Lung (tissue), 13 donors: Measurements from ENCODE around the gene CIB1. TPM values are rescaled to one million over a fixed set of nuclear protein-coding genes. Genes with fewer than 3 reads are reported as not detected.

Experiments used
- ATAC-seq: fragments of 200-7000 bp; cut with Tn5 transposase; one replicate; pipeline ENCODE4 v1.9.1; 2020; ENCODE audit warnings: moderate number of reproducible peaks; ENCODE audit not compliant: insufficient read depth, low FRiP score
- DNase-seq, 3 donors: peaks; one replicate each; pipeline ENCODE4 v3.0.0-alpha.2; 2013 to 2017
- H3K27ac ChIP-seq, 2 donors: one replicate each; pipeline ENCODE4 v1.5.1; 2013; ENCODE audit warnings: mild to moderate bottlenecking in 2 of 2, moderate library complexity in 2 of 2, control low read depth in 1 of 2, inconsistent platforms in 1 of 2, low read depth in 1 of 2, low read length in 1 of 2
- H3K27me3 ChIP-seq, 3 donors: one replicate each; pipeline ENCODE4 v1.5.1; 2013; ENCODE audit warnings: low read length in 2 of 3; ENCODE audit not compliant: control insufficient read depth in 3 of 3, insufficient read depth in 3 of 3
- H3K36me3 ChIP-seq, 4 donors: one replicate each; pipeline ENCODE4 v1.5.1; 2013; ENCODE audit warnings: low read length in 4 of 4, mild to moderate bottlenecking in 1 of 4, moderate library complexity in 1 of 4; ENCODE audit not compliant: control insufficient read depth in 4 of 4, insufficient read depth in 4 of 4
- H3K4me1 ChIP-seq, 5 donors: one replicate each; pipeline ENCODE4 v1.5.1; 2013; ENCODE audit warnings: low read length in 5 of 5, mild to moderate bottlenecking in 2 of 5, moderate library complexity in 1 of 5; ENCODE audit not compliant: control insufficient read depth in 5 of 5, insufficient read depth in 5 of 5
- H3K4me3 ChIP-seq: one replicate; pipeline ENCODE4 v1.5.1; 2013; ENCODE audit warnings: mild to moderate bottlenecking, control low read depth, moderate library complexity
- H3K9ac ChIP-seq, 2 donors: one replicate each; pipeline ENCODE4 v1.5.1; 2013; ENCODE audit warnings: low read length in 2 of 2, control low read depth in 1 of 2; ENCODE audit not compliant: insufficient read depth in 1 of 2
- H3K9me3 ChIP-seq, 4 donors: one replicate each; pipeline ENCODE4 v1.5.1; 2013; ENCODE audit warnings: low read length in 3 of 4, mild to moderate bottlenecking in 1 of 4, moderate library complexity in 1 of 4; ENCODE audit not compliant: control insufficient read depth in 4 of 4, insufficient read depth in 3 of 4
- CTCF ChIP-seq: IDR thresholded peaks from 2 replicates; pipeline ENCODE4 v1.5.1; 2012; ENCODE audit warnings: mild to moderate bottlenecking; ENCODE audit errors: control extremely low read depth, extremely low read depth
- WGBS, 2 donors: extraction: QIAGEN DNeasy Blood & Tissue Kit; methylation state at CpG; one replicate each; pipeline ENCODE4 v1.1.7; 2013; 5-methylcytosine and 5-hydroxymethylcytosine counted together
- polyA plus RNA-seq, 2 donors: library from polyadenylated mRNA; stranded (reverse); fragments of 200-250 nt; gene quantifications; one replicate each; pipeline ENCODE4 v1.2.1, GENCODE V29; 2013
- small RNA-seq: library from RNA; depleted of rRNA; stranded (forward); fragments of <200 nt; gene quantifications from one replicate; pipeline ENCODE3, GENCODE V24; 2014; ENCODE audit warnings: low replicate concordance
- total RNA-seq, 2 donors: library from RNA; depleted of rRNA in 1 of 2; stranded (reverse); fragments of >200 nt in 1 of 2; gene quantifications; one replicate each; pipeline ENCODE4 v1.2.1, GENCODE V29; 2014 to 2021
- donor health status: control.
- donor health status: control.
- donor health status: Bipolar disorder and iron deficiency.
- donor health status: healthy.
- donor health status: DM: yes; HTN: yes; CAD: no.

CIB1 gene
- total and polyA plus RNA-seq, 4 donors: 38.2 to 189 (median 129) TPM

- H3K27ac ChIP-seq: no peak overlapping the region
- H3K9ac ChIP-seq: no peak overlapping the region
- 53 to 79% methylated on average over 2 of the region's 2 CpGs for WGBS, 2 donors
- no peaks in the 10 kb centered on the region for H3K27me3 ChIP-seq
- no peak for TF ChIP-seq CTCF
- no peaks in the 10 kb centered on the region for H3K9me3 ChIP-seq
- DNase-seq (no peak), ATAC-seq (no peak)
- no peak overlapping the region for H3K4me3 ChIP-seq
- H3K4me1 ChIP-seq: peaks cover 0 to 8% (median 0%) of the 10 kb centered on the region in 5 donors
- H3K36me3 ChIP-seq: no peaks in the 10 kb centered on the region
Measured at GRCh38 chr15:90181776-90182175, 52.0 kb downstream of the CIB1 start.

Small RNAs within 50 kb of the gene (small RNA-seq; reads per million reads assigned to genes)
- not detected for gene AC091167.3

Other genes with a start within 250 kb of the CIB1 start
- gene ZNF710, start 232.6 kb downstream of the CIB1 start, total RNA-seq: 10 to 100 TPM; 19.6 to 45.7 TPM
- gene ZNF710, start 232.6 kb downstream of the CIB1 start, polyA plus RNA-seq: 10 to 100 TPM; 31.5 to 49.1 TPM
- 10 to 100 TPM; 70.8 to 85.8 TPM for gene IDH2, start 131.5 kb downstream of the CIB1 start, total RNA-seq
- 10 to 100 TPM; 52.0 to 73.8 TPM for gene IDH2, start 131.5 kb downstream of the CIB1 start, polyA plus RNA-seq
- 10 to 100 TPM; 59.1 to 87.5 TPM for gene SEMA4B, start 32.6 kb downstream of the CIB1 start, total RNA-seq
- gene SEMA4B, start 32.6 kb downstream of the CIB1 start, polyA plus RNA-seq: 10 to 100 TPM; 24.0 to 80.4 TPM
- 10 to 100 TPM in 1 of 2 donors, 1 to 10 TPM in 1; 6.0 to 11.0 TPM for gene GDPGP1, start 268 bp upstream of the CIB1 start, total RNA-seq
- gene GDPGP1, start 268 bp upstream of the CIB1 start, polyA plus RNA-seq: 1 to 10 TPM; 3.4 to 4.4 TPM
- gene TTLL13, start 15.6 kb upstream of the CIB1 start, total RNA-seq: 1 to 10 TPM in 1 of 2 donors, under 1 TPM in 1; 0.34 to 1.4 TPM
- gene TTLL13, start 15.6 kb upstream of the CIB1 start, polyA plus RNA-seq: under 1 TPM; 0.11 to 0.12 TPM
- 10 to 100 TPM; 85.2 to 89.2 TPM for gene NGRN, start 31.7 kb upstream of the CIB1 start, total RNA-seq
- 10 to 100 TPM; 55.2 to 57.3 TPM for gene NGRN, start 31.7 kb upstream of the CIB1 start, polyA plus RNA-seq
- 1 to 10 TPM; 2.5 to 4.9 TPM for gene ZNF774, start 118.3 kb upstream of the CIB1 start, total RNA-seq
- gene ZNF774, start 118.3 kb upstream of the CIB1 start, polyA plus RNA-seq: 1 to 10 TPM; 1.6 to 1.9 TPM
- 100 to 1,000 TPM; 217 to 396 TPM for gene IQGAP1, start 154.3 kb upstream of the CIB1 start, total RNA-seq
- gene IQGAP1, start 154.3 kb upstream of the CIB1 start, polyA plus RNA-seq: 100 to 1,000 TPM in 1 of 2 donors, 10 to 100 TPM in 1; 83.0 to 160 TPM